Epidermal melanocyte (primary cell): Measurements from ENCODE around the gene CACFD1.
A peak's percentile ranks its signal among the peaks of the same experiment; 100 is the strongest.

ENCODE experiments used
- DNase-seq: peaks from one replicate; pipeline ENCODE4 v3.0.0; 2011; ENCODE audit warnings: low spot score; ENCODE audit not compliant: insufficient read length

Gene CACFD1

DNA sequence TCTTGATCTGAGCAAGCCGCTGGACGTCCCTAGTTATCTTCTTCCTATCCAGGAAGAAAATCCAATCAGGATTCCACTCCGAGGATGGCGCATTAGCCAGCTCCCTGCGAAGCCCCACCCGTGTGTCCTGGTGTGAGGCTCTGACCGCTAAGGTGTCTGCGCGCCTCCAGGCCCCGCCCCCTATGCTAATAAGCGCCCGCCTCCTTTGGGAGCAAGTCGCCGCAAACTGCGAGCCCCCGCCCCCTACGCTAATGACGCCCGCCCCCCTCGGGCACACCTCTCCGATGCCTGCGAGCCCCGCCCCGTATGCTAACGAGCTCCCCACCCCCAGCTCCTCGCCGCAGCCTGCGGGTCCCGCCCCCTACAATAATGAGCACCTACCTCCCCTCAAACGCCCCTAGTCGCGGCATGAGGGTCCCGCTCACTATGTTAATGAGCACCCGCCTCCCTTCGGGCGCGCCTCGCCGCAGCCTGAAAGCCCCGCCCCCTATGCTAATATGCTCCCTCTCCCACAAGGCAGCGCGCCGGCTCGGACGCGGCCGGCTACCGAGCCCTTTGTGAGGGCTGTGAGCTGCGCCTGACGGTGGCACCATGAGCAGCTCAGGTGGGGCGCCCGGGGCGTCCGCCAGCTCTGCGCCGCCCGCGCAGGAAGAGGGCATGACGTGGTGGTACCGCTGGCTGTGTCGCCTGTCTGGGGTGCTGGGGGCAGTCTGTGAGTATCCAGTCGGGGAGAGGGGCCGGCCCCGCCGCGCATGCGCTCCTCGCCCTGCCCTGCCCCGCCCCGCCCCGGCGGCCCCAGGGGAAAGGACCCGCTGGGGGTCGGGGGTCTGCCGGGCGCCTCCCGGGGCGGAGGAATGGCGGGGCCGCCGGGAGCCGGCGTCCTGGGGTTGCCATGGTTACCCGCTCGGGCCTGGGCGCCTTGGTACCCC is at the start of gene CACFD1:
Gene CACFD1 (plus strand): TSS at position 503 of the 929 bp plus-strand sequence. CDS start 89 bp downstream, at position 592.
- DNase-seq, result peak; percentile 98

DNA sequence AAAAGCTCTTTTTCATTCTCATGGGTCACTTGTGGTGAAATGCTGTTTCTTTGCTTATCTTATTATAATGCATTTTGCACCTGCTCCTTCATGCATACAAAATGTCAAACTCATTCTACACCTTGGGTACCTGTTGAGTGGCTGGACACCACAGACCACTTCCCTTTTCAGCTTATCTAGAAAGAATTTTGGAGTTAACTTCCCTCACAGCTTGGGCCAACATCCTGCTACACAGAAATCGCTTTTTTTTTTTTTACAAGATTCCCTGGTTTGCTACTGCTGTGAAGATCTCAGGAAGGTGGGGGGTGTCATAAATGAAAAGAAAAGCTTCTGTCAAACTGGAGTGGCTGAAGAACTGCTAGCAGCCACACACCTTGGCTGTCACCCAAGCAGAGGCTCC is 44.6 kb upstream of the CACFD1 start:
- no peak for DNase-seq

DNA sequence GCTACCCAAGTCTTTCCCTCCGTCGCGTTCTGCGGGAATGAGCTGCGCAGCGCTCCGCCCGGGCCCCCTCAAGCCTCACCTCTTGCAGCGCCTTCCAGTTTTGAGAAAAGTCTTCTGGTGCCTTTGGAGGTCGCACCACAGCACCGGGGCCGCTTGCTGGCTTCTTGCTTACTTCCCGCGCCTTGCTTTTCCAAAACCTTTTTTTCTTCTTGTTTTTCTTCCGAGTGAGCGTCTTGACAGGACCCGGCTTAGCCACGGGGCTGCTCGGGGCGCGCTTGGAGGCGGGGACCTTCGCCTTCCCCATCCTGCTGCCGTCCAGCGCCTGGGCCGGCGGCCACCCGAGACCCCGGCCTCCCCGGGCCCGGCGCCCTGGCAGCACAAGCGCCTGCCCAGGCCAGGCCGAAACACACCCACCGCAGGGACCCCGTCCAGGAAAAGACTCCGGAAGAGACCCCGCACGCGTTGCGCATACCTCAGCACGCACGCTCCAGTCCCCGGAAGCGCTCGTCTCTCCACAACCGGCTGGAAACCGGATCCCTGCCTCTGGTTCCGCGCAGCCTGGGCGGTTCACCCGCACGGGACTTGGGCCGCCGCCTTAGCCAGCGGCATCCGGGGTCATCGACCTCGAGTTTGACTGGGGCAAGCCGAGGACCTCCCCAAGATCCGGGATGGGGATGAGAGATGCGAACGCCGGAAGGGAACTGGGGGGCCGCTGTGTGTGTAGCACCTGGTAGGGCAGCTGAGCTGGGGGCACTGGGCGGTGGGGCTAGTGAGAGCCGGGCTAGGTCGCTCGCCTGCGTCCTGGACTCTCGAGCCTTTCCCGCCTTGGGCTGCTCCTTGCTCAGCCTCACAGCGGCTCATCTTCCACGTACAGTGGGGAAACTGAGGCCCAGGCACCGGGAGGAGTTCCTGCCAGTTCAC is 42.0 kb upstream of the CACFD1 start, which contains the start of gene REXO4:
Gene REXO4 (minus strand): TSS at position 470 of the 921 bp plus-strand sequence. CDS start 166 bp downstream, at position 304.
- DNase-seq, result peak; percentile 70

DNA sequence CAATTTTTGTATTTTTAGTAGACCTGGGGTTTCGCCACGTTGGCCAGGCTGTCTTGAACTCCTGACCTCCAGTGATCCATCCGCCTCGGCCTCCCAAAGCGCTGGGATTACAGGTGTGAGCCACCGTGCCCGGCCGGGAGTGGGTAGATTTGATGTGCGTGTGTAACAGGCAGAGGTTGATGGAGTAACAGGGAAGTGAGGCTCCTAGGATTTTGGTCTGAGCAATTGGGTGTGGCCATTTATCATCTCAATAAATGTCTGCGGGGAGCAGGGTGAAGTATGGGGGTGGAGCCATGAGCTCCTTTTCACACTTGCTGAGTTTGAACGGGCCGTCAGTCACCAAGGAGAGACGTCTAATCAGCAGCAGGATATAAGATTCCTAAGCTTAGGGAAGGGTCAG is 40.8 kb upstream of the CACFD1 start:
- no peak for DNase-seq

DNA sequence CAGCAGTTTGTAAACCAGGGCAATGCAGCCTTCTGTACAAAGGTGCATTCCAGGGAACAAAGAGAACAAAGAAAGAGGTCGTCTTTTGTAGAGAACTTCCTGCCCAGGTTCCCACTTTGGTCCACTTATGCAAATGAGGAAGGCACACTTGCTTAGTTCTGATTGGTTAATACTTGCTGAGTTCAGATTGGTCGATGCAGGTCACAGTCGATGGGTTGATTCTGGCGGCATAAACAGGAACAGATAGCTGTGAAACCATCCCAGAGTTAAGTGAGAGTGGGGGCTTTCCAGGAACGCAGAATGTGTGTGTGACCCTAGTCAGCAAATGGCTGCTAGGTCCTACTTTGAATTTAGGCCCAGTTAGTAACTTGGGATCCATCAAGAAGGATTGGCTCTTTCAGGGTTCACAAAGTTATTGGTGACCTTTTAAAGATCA is 39.4 kb upstream of the CACFD1 start:
- DNase-seq, result no peak

DNA sequence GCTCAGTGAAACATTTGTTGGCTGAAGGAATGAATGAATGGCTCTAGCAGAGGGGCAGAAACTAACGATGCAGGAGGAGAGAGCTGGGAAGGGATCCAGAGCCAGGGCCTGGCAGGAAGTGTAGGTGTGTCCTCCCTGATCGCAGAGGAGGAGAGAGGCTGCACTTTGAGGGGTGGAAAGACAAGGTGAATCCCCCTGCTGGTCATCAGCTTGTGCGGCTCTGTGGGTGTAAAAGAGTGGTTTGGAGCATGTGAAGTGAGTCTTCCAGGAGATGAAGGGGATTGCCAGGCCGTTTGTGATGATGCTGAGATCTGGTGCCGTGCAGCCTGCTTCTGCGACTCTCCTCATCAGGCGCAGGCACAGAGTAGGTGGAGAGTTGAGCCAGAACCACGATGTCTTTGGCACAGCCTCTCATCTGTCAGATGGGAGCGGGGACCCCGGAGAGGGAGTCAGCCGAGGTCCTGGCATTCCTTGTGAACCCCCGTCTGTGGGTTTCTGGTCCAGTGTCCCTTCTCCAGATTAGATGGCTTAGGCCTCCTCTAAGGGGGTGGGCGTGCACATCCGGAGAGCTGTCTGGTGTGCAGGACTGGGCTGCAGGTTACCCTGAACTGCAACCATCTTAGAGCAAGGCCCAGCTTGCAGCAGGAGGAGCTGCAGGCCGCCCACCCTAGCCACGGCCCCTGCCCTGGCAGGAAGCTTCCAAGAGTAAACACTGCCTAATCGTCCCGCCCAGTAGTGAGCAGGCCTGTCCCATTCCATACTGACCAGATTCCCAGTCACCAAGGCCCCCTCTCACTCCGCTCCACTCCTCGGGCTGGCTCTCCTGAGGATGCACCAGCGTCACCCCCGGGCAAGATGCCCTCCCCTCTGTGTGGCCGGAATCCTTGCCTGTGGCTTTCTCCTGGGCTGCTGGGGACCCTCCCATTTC is 37.9 kb upstream of the CACFD1 start, which contains the start of gene ADAMTS13:
Gene ADAMTS13 (plus strand): TSS at position 753 of the 928 bp plus-strand sequence. CDS start 77 bp downstream, at position 830.
- no peak for DNase-seq

DNA sequence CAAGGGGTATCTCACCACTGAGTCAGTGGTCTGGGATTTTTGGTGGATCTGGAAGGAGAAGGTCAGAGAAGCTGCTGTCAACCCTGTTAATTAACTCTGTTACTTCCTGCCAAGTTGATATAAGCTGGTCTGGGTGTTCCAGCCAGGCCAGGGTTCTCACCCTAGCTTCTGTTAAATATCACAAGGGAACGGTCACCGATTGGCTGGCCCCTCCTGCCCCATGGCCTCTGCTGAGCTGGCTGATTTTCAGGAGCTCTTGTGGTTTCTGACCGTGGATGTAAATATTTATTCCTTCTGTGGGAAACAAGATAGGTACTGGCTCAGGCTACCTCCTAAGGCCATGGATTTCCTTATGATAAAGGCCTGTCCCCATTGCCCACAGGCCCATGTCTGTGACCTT is 36.6 kb upstream of the CACFD1 start:
- no peak for DNase-seq

DNA sequence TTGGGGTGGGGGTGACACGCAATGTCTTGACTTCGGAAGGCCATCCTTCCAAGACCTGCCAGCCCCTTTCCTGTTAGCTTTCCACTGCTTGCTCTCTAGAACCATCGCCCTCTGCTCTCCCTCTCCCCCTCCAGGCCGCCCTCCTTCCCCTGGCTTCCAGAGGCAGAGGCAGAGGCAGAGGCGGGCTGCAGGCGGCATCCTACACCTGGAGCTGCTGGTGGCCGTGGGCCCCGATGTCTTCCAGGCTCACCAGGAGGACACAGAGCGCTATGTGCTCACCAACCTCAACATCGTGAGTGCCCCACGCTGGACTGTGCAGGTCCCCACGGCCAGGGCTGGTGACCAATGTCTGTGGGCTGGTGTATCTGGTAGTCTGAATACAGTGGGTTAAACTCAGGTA is 35.6 kb upstream of the CACFD1 start:
- no peak for DNase-seq

DNA sequence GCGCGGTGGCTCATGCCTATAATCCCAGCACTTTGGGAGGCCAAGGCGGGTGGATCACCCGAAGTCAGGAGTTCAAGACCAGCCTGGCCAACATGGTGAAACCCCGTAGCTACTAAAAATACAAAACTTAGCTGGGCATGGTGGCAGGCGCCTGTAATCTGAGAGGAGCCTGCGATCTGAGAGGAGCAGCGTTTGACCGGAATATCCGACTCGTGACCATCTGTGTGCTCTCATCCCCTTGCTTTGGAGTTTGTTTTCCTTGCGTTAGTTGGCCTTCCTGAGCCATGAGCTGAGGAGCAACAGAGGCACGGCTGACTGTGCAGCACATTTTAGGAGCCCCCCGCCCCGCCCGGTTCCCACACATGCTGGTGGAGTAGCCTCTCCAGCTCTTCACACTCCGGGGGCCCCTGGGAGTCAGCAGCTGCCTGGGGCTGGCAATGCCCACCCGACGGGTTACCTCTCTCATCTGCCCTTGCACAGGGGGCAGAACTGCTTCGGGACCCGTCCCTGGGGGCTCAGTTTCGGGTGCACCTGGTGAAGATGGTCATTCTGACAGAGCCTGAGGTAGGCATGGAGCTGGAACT is 34.6 kb upstream of the CACFD1 start:
- no peak for DNase-seq

DNA sequence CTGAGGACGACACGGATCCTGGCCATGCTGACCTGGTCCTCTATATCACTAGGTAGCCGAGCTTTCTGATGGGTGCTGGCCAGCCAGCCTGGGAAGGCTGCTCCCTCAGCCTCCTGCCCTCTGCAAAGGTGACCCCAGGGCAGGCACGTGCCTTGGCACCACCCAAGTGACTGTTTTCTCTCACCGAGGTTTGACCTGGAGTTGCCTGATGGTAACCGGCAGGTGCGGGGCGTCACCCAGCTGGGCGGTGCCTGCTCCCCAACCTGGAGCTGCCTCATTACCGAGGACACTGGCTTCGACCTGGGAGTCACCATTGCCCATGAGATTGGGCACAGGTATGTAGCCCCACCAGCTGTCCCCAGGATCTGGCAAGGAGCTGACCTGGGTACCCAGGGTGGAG is 33.8 kb upstream of the CACFD1 start:
- DNase-seq, result no peak

DNA sequence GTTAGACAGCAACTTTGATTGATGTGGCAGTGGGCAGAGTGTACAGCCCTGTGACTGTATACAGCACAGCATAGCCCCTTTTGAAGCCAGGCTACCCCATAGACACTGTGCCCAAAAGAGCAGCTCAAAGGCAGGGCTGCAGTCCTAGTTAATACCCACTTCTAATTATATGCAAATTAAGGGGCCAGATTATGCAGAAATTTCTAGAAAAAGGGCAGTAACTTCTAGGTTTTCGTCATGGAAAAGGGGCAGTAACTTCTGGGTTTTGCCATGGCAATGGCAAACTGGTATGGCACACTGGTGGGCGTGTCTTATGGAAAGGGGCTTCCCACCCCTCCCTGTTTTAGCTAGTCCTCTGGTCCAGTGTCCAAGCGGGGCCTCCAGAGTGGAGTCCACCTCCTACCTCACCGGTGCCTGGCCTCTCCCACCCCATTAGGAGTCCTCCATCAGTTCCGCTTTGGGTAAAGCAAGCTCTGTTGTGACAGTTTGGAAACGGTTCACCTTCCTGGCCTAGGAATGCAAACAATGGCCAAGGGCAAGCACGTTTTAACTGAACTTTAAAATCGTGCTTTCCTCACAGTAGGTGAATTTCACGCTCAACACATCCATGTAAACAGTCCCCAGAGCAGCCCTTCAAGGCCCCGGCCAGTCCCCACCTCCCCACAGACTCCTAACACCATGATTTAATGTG is 32.0 kb upstream of the CACFD1 start:
- DNase-seq, result no peak

DNA sequence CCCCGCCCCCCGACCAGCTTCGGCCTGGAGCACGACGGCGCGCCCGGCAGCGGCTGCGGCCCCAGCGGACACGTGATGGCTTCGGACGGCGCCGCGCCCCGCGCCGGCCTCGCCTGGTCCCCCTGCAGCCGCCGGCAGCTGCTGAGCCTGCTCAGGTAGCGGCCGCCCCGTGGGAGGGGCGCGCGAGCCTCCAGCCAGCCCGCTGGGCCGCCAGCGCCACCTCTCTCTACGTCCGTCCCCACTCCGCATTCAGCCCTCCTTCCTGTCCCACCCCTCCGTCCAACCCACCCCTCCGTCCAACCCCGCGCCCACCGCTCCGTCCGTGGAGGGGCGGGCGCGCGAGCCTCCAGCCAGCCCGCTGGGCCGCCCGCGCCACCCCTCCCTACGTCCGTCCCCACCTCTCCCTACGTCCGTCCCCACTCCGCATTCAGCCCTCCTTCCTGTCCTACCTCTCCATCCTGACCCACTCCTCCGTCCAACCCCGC is 31.1 kb upstream of the CACFD1 start:
- no peak for DNase-seq

DNA sequence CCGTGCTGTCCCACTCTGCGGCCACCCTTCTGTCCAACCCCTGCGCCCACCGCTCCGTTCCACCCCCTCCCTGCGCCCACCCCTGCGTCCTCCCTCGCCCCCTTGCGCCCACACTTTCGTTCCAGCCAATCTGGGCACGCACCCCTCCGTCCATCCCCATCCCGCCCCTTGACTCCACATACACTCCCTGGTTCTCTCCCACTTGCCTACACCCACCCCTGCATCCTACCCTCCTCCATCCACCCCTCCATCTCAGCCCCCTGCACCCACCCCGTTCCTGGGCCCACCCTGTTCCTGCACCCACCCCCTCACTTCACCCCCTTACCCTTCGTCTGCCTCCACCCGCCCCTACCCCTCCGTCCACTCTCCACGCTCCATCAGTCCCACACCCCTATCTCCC is 30.6 kb upstream of the CACFD1 start:
- no peak for DNase-seq

DNA sequence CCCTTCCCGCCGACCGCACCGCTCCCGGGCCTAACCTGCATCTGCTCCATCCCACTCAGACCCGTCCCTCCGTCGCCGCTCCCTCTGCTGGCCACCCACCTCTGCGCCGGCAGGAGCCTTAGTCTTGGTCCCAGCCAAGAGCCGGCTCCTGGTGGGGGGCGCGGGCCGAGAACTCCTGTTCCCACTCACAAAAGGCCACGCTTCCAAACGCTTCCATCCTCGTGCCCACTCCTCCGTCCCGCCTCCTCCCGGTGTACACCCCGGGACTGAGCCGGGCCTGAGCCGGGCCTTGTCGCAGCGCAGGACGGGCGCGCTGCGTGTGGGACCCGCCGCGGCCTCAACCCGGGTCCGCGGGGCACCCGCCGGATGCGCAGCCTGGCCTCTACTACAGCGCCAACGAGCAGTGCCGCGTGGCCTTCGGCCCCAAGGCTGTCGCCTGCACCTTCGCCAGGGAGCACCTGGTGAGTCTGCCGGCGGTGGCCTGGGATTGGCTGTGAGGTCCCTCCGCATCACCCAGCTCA is 30.1 kb upstream of the CACFD1 start:
- no peak for DNase-seq

DNA sequence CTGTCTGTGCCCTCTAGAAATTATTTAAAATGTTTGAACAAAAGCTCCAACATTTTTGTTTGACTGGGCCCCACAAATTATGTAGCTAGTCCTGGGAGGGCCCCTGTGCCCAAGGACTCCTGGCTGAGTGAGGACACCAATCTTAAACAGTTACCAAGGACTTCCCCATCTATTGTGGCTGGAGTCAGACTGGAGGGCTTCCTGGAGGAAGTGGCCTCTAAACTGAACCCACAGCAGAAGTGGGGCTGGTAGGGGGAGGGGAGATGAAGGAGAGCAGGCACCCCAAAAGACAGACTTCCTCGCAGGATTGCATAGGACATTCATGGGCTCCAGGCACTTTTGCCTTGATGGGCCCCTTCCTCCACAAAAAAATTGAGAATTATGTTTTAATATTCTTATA is 29.5 kb upstream of the CACFD1 start:
- no peak for DNase-seq

DNA sequence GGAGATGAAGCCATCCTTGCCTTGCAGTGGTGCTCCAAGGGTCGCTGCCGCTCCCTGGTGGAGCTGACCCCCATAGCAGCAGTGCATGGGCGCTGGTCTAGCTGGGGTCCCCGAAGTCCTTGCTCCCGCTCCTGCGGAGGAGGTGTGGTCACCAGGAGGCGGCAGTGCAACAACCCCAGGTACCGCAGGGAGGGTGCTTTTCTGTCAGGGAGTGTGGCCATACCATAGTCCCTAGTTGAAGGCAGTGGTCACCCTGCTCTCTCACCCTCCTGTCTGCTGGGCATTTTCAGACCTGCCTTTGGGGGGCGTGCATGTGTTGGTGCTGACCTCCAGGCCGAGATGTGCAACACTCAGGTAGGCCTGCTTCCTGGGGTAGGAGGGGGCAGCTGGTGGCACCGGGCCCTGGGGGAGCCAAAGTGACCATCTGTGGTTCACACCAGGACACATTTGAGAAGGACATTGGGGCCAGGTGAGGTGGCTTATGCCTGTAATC is 26.4 kb upstream of the CACFD1 start:
- DNase-seq, result no peak

DNA sequence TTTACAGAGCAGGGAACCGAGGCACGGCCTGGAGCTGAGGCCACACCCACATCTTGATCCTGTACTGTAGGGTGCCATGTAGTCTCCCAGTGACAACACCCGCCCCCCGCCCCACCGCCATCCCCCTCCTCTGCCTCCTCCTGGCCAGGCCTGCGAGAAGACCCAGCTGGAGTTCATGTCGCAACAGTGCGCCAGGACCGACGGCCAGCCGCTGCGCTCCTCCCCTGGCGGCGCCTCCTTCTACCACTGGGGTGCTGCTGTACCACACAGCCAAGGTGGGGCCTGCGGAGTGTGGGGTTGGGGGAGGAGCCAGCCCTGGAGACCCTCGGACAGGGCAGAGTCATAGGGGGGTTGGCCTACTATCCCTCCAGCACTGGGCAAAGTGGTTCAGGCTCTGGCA is 23.1 kb upstream of the CACFD1 start:
- DNase-seq, result no peak

DNA sequence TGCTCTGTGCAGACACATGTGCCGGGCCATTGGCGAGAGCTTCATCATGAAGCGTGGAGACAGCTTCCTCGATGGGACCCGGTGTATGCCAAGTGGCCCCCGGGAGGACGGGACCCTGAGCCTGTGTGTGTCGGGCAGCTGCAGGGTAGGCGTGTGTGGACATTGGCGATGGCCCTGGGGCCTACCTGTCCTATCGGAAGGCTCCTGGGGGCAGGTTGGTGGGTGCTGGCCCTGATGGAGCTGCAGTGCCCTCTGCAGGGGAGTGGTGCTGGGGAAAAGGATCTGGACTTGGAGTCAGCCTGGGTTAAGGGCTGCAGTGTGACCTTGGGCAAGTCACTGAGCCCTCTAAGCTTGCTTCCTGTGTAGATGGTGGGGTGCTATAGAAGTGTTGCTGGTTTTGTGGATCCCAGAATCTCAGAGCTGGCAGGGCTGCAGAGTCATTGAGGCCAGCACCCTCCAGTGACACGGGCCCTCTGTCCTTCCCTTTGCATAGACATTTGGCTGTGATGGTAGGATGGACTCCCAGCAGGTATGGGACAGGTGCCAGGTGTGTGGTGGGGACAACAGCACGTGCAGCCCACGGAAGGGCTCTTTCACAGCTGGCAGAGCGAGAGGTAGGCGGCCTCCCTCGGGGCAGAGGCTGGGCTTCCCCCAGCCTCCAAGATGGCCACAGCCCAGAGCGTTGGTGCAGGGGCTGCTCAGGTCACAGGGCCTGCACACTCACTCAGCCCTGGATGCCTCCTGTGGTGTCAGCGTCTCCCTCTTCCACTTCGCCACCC is 21.8 kb upstream of the CACFD1 start:
- DNase-seq, result no peak
